Large intestine (tissue), 3 donors: Measurements from ENCODE around the gene CCDC83. TPM values are rescaled to one million over a fixed set of nuclear protein-coding genes. Genes with fewer than 3 reads are reported as not detected.

Source experiments
- DNase-seq, 2 donors: peaks; one replicate each; pipeline versions ENCODE4 v3.0.0 to v3.0.0-alpha.2; 2013
- H3K27ac ChIP-seq: one replicate; pipeline ENCODE4 v1.5.1; 2013; ENCODE audit warnings: low read length
- H3K27me3 ChIP-seq: 2 replicates; pipeline ENCODE4 v1.6.1; 2013; ENCODE audit warnings: low read length; ENCODE audit not compliant: control insufficient read depth, insufficient read depth
- H3K36me3 ChIP-seq: 2 replicates; pipeline ENCODE4 v1.6.1; 2013; ENCODE audit warnings: low read length; ENCODE audit not compliant: control insufficient read depth, insufficient read depth
- H3K4me1 ChIP-seq: one replicate; pipeline ENCODE4 v1.6.1; 2013; ENCODE audit warnings: low read length; ENCODE audit not compliant: control insufficient read depth, insufficient read depth
- H3K4me3 ChIP-seq: one replicate; pipeline ENCODE4 v1.5.1; 2013; ENCODE audit warnings: low read length
- H3K9me3 ChIP-seq: one replicate; pipeline ENCODE4 v1.6.1; 2013; ENCODE audit warnings: mild to moderate bottlenecking, low read depth, low read length, moderate library complexity; ENCODE audit not compliant: control insufficient read depth
- WGBS: methylation state at CpG from one replicate; pipeline ENCODE4 v1.1.5; 2013; ENCODE audit warnings: low lambda C conversion rate; ENCODE audit not compliant: insufficient coverage; 5-methylcytosine and 5-hydroxymethylcytosine counted together
- polyA plus RNA-seq: library from polyadenylated mRNA; unstranded; fragments of 120-200 nt; gene quantifications from one replicate; pipeline ENCODE4 v1.2.1, GENCODE V29; 2013

CCDC83 gene
- polyA plus RNA-seq, 1 donor = 0.04 TPM

- whole genome bisulfite sequencing = no CpG with 5 or more reads among the region's 1 CpG
- no peaks in the 10 kb centered on the region for H3K36me3 ChIP-seq
- H3K27ac ChIP-seq = no peak overlapping the region
- H3K27me3 ChIP-seq = no peaks in the 10 kb centered on the region
- DNase-seq = no peak
- peaks cover 7% of the 10 kb centered on the region for H3K9me3 ChIP-seq
- no peak overlapping the region for H3K4me3 ChIP-seq
- H3K4me1 ChIP-seq = no peaks in the 10 kb centered on the region
These were observed 82.7 kb downstream of the CCDC83 start for GRCh38 chr11:85937835-85938234.

- Histone ChIP-seq H3K36me3 (no peaks in the 10 kb centered on the region), H3K4me1 (no peaks in the 10 kb centered on the region), H3K27me3 (no peaks in the 10 kb centered on the region), H3K27ac (no peak overlapping the region), H3K9me3 (peaks cover 7% of the 10 kb centered on the region), H3K4me3 (no peak overlapping the region)
- no CpG with 5 or more reads among the region's 4 CpGs for WGBS
- peak in 1 of 2 donors; percentile 31 for DNase-seq
These were observed 84.2 kb downstream of the CCDC83 start for GRCh38 chr11:85939099-85940015.

GRCh38 chr11:85941380-85941973, 86.3 kb downstream of the CCDC83 start:
- no peaks in the 10 kb centered on the region for H3K27me3 ChIP-seq
- no peak overlapping the region for H3K4me3 ChIP-seq
- WGBS = no CpG with 5 or more reads among the region's 6 CpGs
- no peaks in the 10 kb centered on the region for H3K36me3 ChIP-seq
- H3K4me1 ChIP-seq = no peaks in the 10 kb centered on the region
- DNase-seq = peak in 1 of 2 donors; percentile 15
- H3K9me3 ChIP-seq = no peaks in the 10 kb centered on the region
- no peak overlapping the region for H3K27ac ChIP-seq

- Histone ChIP-seq H3K36me3 (no peaks in the 10 kb centered on the region), H3K4me1 (no peaks in the 10 kb centered on the region), H3K27ac (no peak overlapping the region), H3K9me3 (no peaks in the 10 kb centered on the region), H3K4me3 (no peak overlapping the region), H3K27me3 (no peaks in the 10 kb centered on the region)
- WGBS = no CpG with 5 or more reads among the region's 2 CpGs
- no peak for DNase-seq
These were observed 90.1 kb downstream of the CCDC83 start for GRCh38 chr11:85945296-85945695.

GRCh38 chr11:85945788-85946187, 90.6 kb downstream of the CCDC83 start:
- Histone ChIP-seq H3K4me3 (no peak overlapping the region), H3K27ac (no peak overlapping the region), H3K27me3 (no peaks in the 10 kb centered on the region), H3K9me3 (no peaks in the 10 kb centered on the region), H3K4me1 (no peaks in the 10 kb centered on the region), H3K36me3 (no peaks in the 10 kb centered on the region)
- DNase-seq = no peak

GRCh38 chr11:85946221-85946620, 91.0 kb downstream of the CCDC83 start:
- H3K4me1 ChIP-seq = no peaks in the 10 kb centered on the region
- H3K27ac ChIP-seq = no peak overlapping the region
- H3K4me3 ChIP-seq = no peak overlapping the region
- no peaks in the 10 kb centered on the region for H3K9me3 ChIP-seq
- H3K36me3 ChIP-seq = no peaks in the 10 kb centered on the region
- no peak for DNase-seq
- H3K27me3 ChIP-seq = no peaks in the 10 kb centered on the region

DNA sequence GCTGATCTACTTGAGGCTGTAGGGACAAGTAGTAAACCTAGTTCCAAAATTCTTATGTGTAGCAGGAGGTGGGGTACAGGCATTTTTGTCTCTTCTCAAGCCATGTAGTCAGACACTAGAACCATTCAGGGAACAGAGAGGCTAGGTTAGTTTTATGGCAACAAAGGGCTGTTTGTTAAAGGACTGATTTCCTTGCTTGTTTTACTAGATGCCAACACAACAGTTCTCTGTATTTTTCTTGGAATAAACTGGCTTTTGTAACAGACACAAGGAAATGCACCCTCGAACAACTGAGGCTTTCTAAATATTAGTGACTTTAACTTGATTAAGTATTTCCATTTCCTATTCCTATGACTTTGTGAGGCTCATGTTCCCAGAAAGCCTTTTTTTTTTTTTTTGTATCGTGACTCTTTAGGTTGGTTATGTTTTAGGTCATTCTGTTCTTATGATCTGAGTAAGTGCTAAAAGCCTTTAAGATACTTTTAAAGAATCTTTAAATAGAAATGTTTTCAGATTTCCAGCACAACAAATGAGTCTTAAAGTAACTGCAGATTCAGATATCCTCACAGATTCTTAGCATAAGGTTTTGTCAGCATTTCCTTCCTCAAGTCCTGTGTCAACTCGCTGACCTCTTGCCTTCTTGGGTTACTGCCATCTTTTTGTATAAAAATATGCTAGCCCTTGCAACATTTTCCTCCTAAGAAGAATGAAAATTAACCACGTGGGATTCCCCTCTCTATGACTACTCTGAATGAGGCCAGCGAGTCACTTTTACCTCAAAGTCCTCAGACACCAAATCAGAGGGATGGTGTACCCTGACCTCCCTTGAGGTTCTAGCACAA, 92.5 kb downstream of the CCDC83 start:
- Histone ChIP-seq H3K9me3 (no peaks in the 10 kb centered on the region), H3K27me3 (no peaks in the 10 kb centered on the region), H3K36me3 (no peaks in the 10 kb centered on the region), H3K27ac (no peak overlapping the region), H3K4me3 (no peak overlapping the region), H3K4me1 (no peaks in the 10 kb centered on the region)
- WGBS = 80% methylated on average over 2 of the region's 5 CpGs
- no peak for DNase-seq

GRCh38 chr11:85948884-85949283, 93.7 kb downstream of the CCDC83 start:
- H3K27ac ChIP-seq = no peak overlapping the region
- no CpG with 5 or more reads among the region's 2 CpGs for WGBS
- H3K4me3 ChIP-seq = no peak overlapping the region
- H3K27me3 ChIP-seq = no peaks in the 10 kb centered on the region
- no peaks in the 10 kb centered on the region for H3K36me3 ChIP-seq
- no peak for DNase-seq
- H3K4me1 ChIP-seq = no peaks in the 10 kb centered on the region
- H3K9me3 ChIP-seq = no peaks in the 10 kb centered on the region

- no peaks in the 10 kb centered on the region for H3K4me1 ChIP-seq
- H3K27me3 ChIP-seq = no peaks in the 10 kb centered on the region
- no CpG with 5 or more reads among the region's 1 CpG for WGBS
- DNase-seq = no peak
- no peak overlapping the region for H3K27ac ChIP-seq
- no peak overlapping the region for H3K4me3 ChIP-seq
- no peaks in the 10 kb centered on the region for H3K9me3 ChIP-seq
- H3K36me3 ChIP-seq = peaks cover 6% of the 10 kb centered on the region
These were observed 94.6 kb downstream of the CCDC83 start for GRCh38 chr11:85949798-85950197.

DNA sequence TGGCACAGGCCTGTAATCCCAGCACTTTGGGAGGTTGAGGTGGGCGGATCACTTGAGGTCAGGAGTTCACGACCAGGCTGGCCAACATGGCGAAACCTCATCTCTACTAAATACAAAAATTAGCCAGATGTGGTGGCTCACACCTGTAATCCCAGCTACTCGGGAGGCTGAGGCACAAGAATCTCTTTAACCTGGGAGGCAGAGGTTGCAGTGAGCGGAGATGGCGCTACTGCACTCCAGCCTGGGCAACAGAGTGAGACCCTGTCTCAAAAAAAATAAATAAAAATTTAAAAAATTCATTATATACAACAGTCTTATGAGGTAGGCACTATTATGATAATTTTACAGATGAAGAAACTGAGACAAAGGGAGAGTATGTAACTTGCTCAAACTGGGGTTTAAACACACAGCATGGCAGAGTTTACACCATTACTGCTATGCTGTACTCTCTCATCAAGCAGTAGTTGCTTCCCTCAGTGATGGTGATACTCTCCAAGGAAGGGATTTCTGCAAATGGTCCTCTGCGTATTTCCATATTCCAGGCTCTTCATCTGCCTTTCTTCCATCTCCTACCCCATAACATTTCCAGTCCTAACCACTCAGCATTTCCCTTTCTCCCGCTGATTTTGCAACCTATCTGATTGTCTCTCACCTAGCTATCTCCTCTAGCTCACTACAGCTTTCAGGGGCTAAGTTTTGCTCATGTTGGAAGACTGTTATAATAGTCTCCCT, 95.3 kb downstream of the CCDC83 start:
- Histone ChIP-seq H3K27me3 (no peaks in the 10 kb centered on the region), H3K9me3 (no peaks in the 10 kb centered on the region), H3K4me3 (no peak overlapping the region), H3K4me1 (no peaks in the 10 kb centered on the region), H3K36me3 (peaks cover 8% of the 10 kb centered on the region), H3K27ac (no peak overlapping the region)
- no peak for DNase-seq
- 95% methylated on average over 2 of the region's 8 CpGs for WGBS
